Calu3 (cell line): ENCODE results near the gene SCNN1G. TPM values are rescaled to one million over a fixed set of nuclear protein-coding genes. Genes with fewer than 3 reads are reported as not detected.
"Not testable (repeated sequence)": the region's sequence is repeated elsewhere in the genome, so short reads cannot be mapped to it uniquely, and the experiment has no call there.

Experiments
- BruUV-seq: library from RNA; stranded (reverse); fragments of 400-500 nt; replicated peaks from 2 replicates; lab custom pipeline; 2021; lab: Mats Ljungman, UMichigan
- CTCF ChIA-PET: fragments of 300-600 bp; sonication (Branson Sonifier 250); formaldehyde crosslinking; loops from one replicate; lab custom pipeline; 2022; ENCODE audit warnings: antibody characterized with exemption; lab: Charles Lee
- DNase-seq: peaks from one replicate; pipeline ENCODE4 v3.0.0; 2022
- H3K27ac Mint-ChIP-seq: one replicate; pipeline ENCODE4 v1.8.0; 2022; ENCODE audit warnings: mixed read lengths; ENCODE audit not compliant: unreplicated experiment
- H3K27me3 Mint-ChIP-seq: one replicate; pipeline ENCODE4 v1.8.0; 2022; ENCODE audit warnings: mixed read lengths; ENCODE audit not compliant: unreplicated experiment
- H3K36me3 Mint-ChIP-seq: one replicate; pipeline ENCODE4 v1.8.0; 2022; ENCODE audit warnings: mild to moderate bottlenecking, moderate library complexity, mixed read lengths; ENCODE audit not compliant: insufficient read depth, unreplicated experiment
- H3K4me1 Mint-ChIP-seq: one replicate; pipeline ENCODE4 v1.8.0; 2022; ENCODE audit warnings: mild to moderate bottlenecking, low read depth, mixed read lengths; ENCODE audit not compliant: unreplicated experiment
- H3K4me3 Mint-ChIP-seq: one replicate; pipeline ENCODE4 v1.8.0; 2022; ENCODE audit warnings: mild to moderate bottlenecking, low read depth, moderate library complexity, mixed read lengths; ENCODE audit not compliant: unreplicated experiment
- H3K9me3 Mint-ChIP-seq: one replicate; pipeline ENCODE4 v1.8.0; 2022; ENCODE audit warnings: low read depth, mixed read lengths; ENCODE audit not compliant: unreplicated experiment
- CTCF ChIP-seq: fragments of 200-600 bp; IDR thresholded peaks from one replicate; pipeline ENCODE4 v1.8.0; 2022; ENCODE audit warnings: antibody characterized with exemption; ENCODE audit not compliant: unreplicated experiment
- intact Hi-C: fragments of 100-400 bp; cut with micrococcal nuclease; formaldehyde crosslinking; loops from one replicate; pipeline ENCODE4 v1.10.0; 2022; ENCODE audit not compliant: unreplicated experiment
- total RNA-seq: library from RNA; stranded (reverse); gene quantifications from 2 replicates; pipeline ENCODE4 v1.2.3, GENCODE V29; 2022

The SCNN1G gene
- total RNA-seq, 1 experiment from 2014 or later = not detected

- intact Hi-C loops = loop anchor here (10.0 kb wide), 1 partner anchor 57 kb away; no protein-coding TSS in a partner anchor
- no peak overlapping the region for H3K27ac Mint-ChIP-seq
- no peak for DNase-seq
- H3K36me3 Mint-ChIP-seq = peaks cover 10% of the 10 kb centered on the region
- CTCF ChIA-PET = no interaction called here
- no peak for TF ChIP-seq CTCF
- peaks cover 11% of the 10 kb centered on the region for H3K9me3 Mint-ChIP-seq
- H3K4me3 Mint-ChIP-seq = no peak overlapping the region
- peaks cover 18% of the 10 kb centered on the region for H3K4me1 Mint-ChIP-seq
- no peaks in the 10 kb centered on the region for H3K27me3 Mint-ChIP-seq
- no TSS peak for BruUV-seq
Observed at GRCh38 chr16:23141959-23142740, 40.4 kb upstream of the SCNN1G start.

GRCh38 chr16:23143391-23143790 lies 39.2 kb upstream of the SCNN1G start:
- no peak overlapping the region for H3K27ac Mint-ChIP-seq
- DNase-seq = no peak
- H3K36me3 Mint-ChIP-seq = peaks cover 22% of the 10 kb centered on the region
- H3K9me3 Mint-ChIP-seq = peaks cover 5% of the 10 kb centered on the region
- peaks cover 24% of the 10 kb centered on the region for H3K4me1 Mint-ChIP-seq
- intact Hi-C loops = loop anchor here (10.0 kb wide), 1 partner anchor 59 kb away; no protein-coding TSS in a partner anchor
- CTCF ChIA-PET = no interaction called here
- no peaks in the 10 kb centered on the region for H3K27me3 Mint-ChIP-seq
- no peak for TF ChIP-seq CTCF
- no TSS peak for BruUV-seq
- no peak overlapping the region for H3K4me3 Mint-ChIP-seq

GRCh38 chr16:23144393-23144792 lies 38.2 kb upstream of the SCNN1G start:
- CTCF ChIA-PET, H3K27ac Mint-ChIP-seq, H3K9me3 Mint-ChIP-seq, H3K27me3 Mint-ChIP-seq, DNase-seq, H3K4me3 Mint-ChIP-seq, BruUV-seq: not testable (repeated sequence)
- Mint-ChIP-seq H3K36me3 (peaks cover 31% of the 10 kb centered on the region), H3K4me1 (peaks cover 24% of the 10 kb centered on the region)
- intact Hi-C loops = loop anchor here (10.0 kb wide), 1 partner anchor 60 kb away; no protein-coding TSS in a partner anchor

- H3K27ac Mint-ChIP-seq = peak overlapping the region; percentile 45
- no peak for TF ChIP-seq CTCF
- H3K4me3 Mint-ChIP-seq = peak overlapping the region; percentile 25
- intact Hi-C loops = loop anchor here (10.0 kb wide), 1 partner anchor 60 kb away; no protein-coding TSS in a partner anchor
- H3K36me3 Mint-ChIP-seq = peaks cover 39% of the 10 kb centered on the region
- H3K27me3 Mint-ChIP-seq = no peaks in the 10 kb centered on the region
- BruUV-seq = no TSS peak
- H3K9me3 Mint-ChIP-seq = no peaks in the 10 kb centered on the region
- CTCF ChIA-PET = no interaction called here
- peaks cover 31% of the 10 kb centered on the region for H3K4me1 Mint-ChIP-seq
- no peak for DNase-seq
Observed at GRCh38 chr16:23145186-23145585, 37.4 kb upstream of the SCNN1G start.
